ENCODE measurements around the gene BRD1.

DNA sequence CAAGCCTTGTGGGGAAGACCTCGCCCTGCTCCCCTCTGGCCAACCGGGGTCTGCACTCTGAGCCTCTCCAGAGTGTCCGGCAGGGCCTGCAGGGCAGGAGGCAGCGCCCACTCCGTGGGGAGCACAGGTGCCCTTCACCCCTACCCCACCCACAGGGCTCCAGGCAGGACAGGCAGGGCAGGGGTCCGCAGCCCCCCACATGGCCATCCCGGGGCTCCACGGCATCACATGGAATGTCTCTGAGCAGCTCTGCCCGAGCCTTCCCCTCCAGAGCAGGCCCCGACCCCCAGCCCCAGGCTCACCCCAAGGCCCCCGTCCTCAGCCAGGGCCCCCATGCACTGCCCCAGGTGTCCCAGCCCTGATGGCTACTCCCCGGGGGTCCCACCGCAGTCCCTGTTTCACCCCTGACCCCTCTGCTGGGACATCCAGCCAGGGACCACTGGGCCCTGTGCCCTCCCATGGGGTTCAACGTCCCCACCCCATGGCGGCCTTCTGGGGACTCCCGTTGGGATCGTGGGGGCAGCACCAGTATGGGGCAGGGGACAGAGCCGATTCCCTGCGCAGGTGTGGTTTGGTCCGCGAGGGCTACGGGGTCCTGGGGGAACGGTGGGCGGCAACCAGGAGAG, 77.7 kb downstream of the BRD1 start:
- TF ChIP-seq, protein P1, sequence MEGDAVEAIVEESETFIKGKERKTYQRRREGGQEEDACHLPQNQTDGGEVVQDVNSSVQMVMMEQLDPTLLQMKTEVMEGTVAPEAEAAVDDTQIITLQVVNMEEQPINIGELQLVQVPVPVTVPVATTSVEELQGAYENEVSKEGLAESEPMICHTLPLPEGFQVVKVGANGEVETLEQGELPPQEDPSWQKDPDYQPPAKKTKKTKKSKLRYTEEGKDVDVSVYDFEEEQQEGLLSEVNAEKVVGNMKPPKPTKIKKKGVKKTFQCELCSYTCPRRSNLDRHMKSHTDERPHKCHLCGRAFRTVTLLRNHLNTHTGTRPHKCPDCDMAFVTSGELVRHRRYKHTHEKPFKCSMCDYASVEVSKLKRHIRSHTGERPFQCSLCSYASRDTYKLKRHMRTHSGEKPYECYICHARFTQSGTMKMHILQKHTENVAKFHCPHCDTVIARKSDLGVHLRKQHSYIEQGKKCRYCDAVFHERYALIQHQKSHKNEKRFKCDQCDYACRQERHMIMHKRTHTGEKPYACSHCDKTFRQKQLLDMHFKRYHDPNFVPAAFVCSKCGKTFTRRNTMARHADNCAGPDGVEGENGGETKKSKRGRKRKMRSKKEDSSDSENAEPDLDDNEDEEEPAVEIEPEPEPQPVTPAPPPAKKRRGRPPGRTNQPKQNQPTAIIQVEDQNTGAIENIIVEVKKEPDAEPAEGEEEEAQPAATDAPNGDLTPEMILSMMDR (IDR thresholded peaks at IDR 0.05) = no peak
- no peak for TF ChIP-seq EP300 (IDR thresholded peaks at IDR 0.05)
